ENCODE results near the gene SGCA. TPM values are rescaled to one million over a fixed set of nuclear protein-coding genes. Genes with fewer than 3 reads are reported as not detected.

The SGCA gene
- polyA plus RNA-seq, 4 donors, result 0.96 to 6.2 (median 5.0) TPM; not detected in 1

- Histone ChIP-seq H3K27ac (ENCODE audit: low read depth in 1 of 3, low read length in 2 of 3) (peak overlapping the region in 1 of 3 donors; percentile 55), H3K9me3 (ENCODE audit: control insufficient read depth in 2 of 2, insufficient read depth in 1 of 2, low read depth in 1 of 2, low read length in 1 of 2) (no peaks in the 10 kb centered on the region)
Observed at GRCh38 chr17:50207315-50207714, 41.5 kb downstream of the SGCA start.

DNA sequence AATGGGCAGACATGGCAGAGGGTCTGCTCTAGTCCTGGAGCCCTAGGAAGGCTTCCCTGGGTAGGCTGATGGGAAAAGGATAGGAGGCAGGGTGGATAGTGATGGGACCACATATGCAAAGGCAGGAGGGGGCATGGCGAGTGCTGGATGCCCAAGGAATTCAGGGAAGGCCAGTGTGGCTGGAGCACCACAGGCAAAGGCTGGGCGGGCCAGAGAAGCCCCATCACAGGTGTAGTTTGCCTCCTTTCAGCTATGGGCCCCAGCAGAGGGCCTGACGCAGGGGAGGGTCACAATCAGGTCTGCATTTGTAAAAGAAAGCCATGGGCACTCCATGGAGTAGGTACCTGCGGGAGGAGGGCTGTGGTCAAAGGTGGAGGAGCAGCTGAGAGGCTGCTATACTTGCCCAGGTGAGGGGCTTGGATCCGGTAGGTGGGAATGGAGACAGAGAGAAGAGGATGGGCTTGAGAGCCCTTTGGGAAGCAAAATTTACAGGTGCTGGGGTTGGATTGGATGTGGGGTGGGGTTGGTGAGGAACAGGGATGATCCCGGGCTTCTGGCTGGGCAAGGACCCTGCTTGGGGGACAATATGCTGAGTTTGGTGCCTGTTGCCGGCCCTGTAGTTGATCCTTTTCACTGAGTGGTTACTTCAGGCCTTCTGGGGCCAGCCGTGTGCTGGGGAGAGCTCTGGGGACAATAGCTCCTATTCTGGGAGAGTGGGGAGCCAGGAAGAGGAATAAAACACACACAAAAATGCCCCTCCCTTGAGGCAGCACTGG is 42.2 kb downstream of the SGCA start:
- H3K27ac ChIP-seq (ENCODE audit: low read depth in 1 of 3, low read length in 2 of 3), result no peak overlapping the region
- H3K36me3 ChIP-seq (ENCODE audit: control insufficient read depth in 3 of 3, insufficient read depth in 2 of 3, low read depth in 1 of 3, low read length in 3 of 3), result no peaks in the 10 kb centered on the region

More at GRCh38 chr17:50207315-50207714, 41.5 kb downstream of the SGCA start:
- Histone ChIP-seq H3K4me1 (ENCODE audit: control insufficient read depth in 3 of 3, insufficient read depth in 2 of 3, low read depth in 1 of 3, low read length in 2 of 3) (peaks cover 0 to 40% (median 6%) of the 10 kb centered on the region in 3 donors), H3K27me3 (ENCODE audit: control insufficient read depth in 3 of 3, insufficient read depth in 3 of 3, low read length in 3 of 3) (peaks cover 0 to 56% (median 10%) of the 10 kb centered on the region in 3 donors), H3K4me3 (ENCODE audit: low read depth in 1 of 3, low read length in 3 of 3) (no peak overlapping the region), H3K36me3 (ENCODE audit: control insufficient read depth in 3 of 3, insufficient read depth in 2 of 3, low read depth in 1 of 3, low read length in 3 of 3) (no peaks in the 10 kb centered on the region)
- DNase-seq (no peak), FAIRE-seq (no peak)
- WGBS, 3 donors, result 50 to 62% (median 53%) methylated on average over 5 of the region's 5 CpGs

DNA sequence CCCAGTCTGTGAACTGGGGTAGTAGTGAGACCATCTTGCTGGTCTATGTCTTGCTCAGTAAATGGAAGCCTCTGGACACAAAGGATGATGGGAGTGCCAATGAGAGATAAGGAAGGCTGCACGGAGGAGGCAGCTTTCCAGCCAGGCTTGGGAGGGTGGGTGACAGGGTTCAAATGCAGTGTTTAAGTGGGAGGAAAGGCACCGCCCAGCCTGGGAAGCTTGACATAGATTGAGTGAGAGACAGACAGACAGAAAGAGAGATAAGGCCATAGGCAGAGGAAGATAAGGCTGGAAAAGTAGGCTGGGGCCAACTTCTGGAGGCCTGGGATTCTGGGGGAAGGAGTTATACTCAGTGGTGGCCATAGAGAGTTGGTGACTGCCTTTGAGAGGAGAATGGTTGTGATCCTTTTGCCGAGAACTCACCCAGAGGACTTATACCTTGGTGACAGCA is 42.8 kb downstream of the SGCA start:
- DNase-seq (no peak), FAIRE-seq (no peak)
- no peaks in the 10 kb centered on the region for H3K36me3 ChIP-seq (ENCODE audit: control insufficient read depth in 3 of 3, insufficient read depth in 2 of 3, low read depth in 1 of 3, low read length in 3 of 3)
- H3K4me1 ChIP-seq (ENCODE audit: control insufficient read depth in 3 of 3, insufficient read depth in 2 of 3, low read depth in 1 of 3, low read length in 2 of 3), result peaks cover 0 to 40% (median 6%) of the 10 kb centered on the region in 3 donors
- no peaks in the 10 kb centered on the region for H3K9me3 ChIP-seq (ENCODE audit: control insufficient read depth in 2 of 2, insufficient read depth in 1 of 2, low read depth in 1 of 2, low read length in 1 of 2)
- H3K27me3 ChIP-seq (ENCODE audit: control insufficient read depth in 3 of 3, insufficient read depth in 3 of 3, low read length in 3 of 3), result peaks cover 0 to 44% (median 4%) of the 10 kb centered on the region in 3 donors
- no peak overlapping the region for H3K4me3 ChIP-seq (ENCODE audit: low read depth in 1 of 3, low read length in 3 of 3)
- WGBS, 3 donors, result 39 to 64% (median 59%) methylated on average over 3 of the region's 3 CpGs
- peak overlapping the region in 2 of 3 donors; percentile 8 to 68 for H3K27ac ChIP-seq (ENCODE audit: low read depth in 1 of 3, low read length in 2 of 3)

More for the DNA sequence above, 42.2 kb downstream of the SGCA start:
- no peak for DNase-seq
- H3K4me1 ChIP-seq (ENCODE audit: control insufficient read depth in 3 of 3, insufficient read depth in 2 of 3, low read depth in 1 of 3, low read length in 2 of 3), result peaks cover 0 to 40% (median 6%) of the 10 kb centered on the region in 3 donors
- no peak for FAIRE-seq
- peaks cover 0 to 49% (median 4%) of the 10 kb centered on the region in 3 donors for H3K27me3 ChIP-seq (ENCODE audit: control insufficient read depth in 3 of 3, insufficient read depth in 3 of 3, low read length in 3 of 3)
- H3K9me3 ChIP-seq (ENCODE audit: control insufficient read depth in 2 of 2, insufficient read depth in 1 of 2, low read depth in 1 of 2, low read length in 1 of 2), result no peaks in the 10 kb centered on the region
- WGBS, 3 donors, result 80 to 86% (median 83%) methylated on average over 8 of the region's 8 CpGs
- H3K4me3 ChIP-seq (ENCODE audit: low read depth in 1 of 3, low read length in 3 of 3), result no peak overlapping the region

- no peaks in the 10 kb centered on the region for H3K9me3 ChIP-seq (ENCODE audit: control insufficient read depth in 2 of 2, insufficient read depth in 1 of 2, low read depth in 1 of 2, low read length in 1 of 2)
- peaks cover 0 to 39% (median 4%) of the 10 kb centered on the region in 3 donors for H3K27me3 ChIP-seq (ENCODE audit: control insufficient read depth in 3 of 3, insufficient read depth in 3 of 3, low read length in 3 of 3)
- peaks cover 0 to 40% (median 6%) of the 10 kb centered on the region in 3 donors for H3K4me1 ChIP-seq (ENCODE audit: control insufficient read depth in 3 of 3, insufficient read depth in 2 of 3, low read depth in 1 of 3, low read length in 2 of 3)
- FAIRE-seq (no peak), DNase-seq (no peak)
- WGBS, 3 donors, result 74 to 83% (median 78%) methylated on average over 6 of the region's 6 CpGs
- H3K27ac ChIP-seq (ENCODE audit: low read depth in 1 of 3, low read length in 2 of 3), result peak overlapping the region in 2 of 3 donors; percentile 57 to 68
- H3K4me3 ChIP-seq (ENCODE audit: low read depth in 1 of 3, low read length in 3 of 3), result no peak overlapping the region
- no peaks in the 10 kb centered on the region for H3K36me3 ChIP-seq (ENCODE audit: control insufficient read depth in 3 of 3, insufficient read depth in 2 of 3, low read depth in 1 of 3, low read length in 3 of 3)
Observed at GRCh38 chr17:50209133-50209471, 43.3 kb downstream of the SGCA start.

DNA sequence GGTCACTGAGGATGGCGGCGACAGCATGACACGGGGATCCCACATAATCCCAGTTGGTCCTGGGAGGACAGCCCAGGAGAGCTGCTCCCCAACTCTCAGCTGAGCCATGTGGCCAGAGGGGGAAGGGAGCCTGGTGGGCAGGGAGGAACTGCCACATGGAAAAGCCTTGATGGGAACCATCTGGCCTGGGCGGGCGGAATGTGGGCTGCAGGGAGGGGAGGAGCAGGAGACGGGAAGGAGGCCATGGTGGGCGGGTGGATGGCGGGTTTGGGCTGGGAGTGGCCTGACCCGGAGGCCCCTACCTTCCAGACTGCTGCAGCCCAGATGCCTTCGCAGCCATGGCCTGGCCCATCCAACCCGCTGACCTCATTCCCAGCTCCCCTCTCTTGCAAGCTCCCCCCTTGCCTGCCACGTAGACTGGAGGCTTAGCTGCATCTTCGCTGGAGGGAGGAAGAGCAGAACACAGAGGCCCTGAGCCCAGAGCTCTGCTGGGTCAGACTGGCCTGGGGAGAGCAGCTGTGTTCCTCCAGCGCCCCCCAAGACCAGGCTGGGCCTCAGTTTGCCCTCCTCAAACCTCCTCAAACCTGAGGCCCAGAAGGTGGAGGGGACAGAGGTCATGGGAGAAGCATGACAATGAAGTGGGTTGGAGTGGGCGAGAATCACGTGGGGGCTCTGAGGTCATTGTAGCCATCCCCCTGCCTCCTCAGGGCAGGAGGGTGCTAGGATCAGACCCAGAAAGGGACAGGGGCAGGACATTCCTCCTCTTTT is 43.9 kb downstream of the SGCA start:
- peak overlapping the region in 2 of 3 donors; percentile 93 to 94 for H3K27ac ChIP-seq (ENCODE audit: low read depth in 1 of 3, low read length in 2 of 3)
- no peaks in the 10 kb centered on the region for H3K36me3 ChIP-seq (ENCODE audit: control insufficient read depth in 3 of 3, insufficient read depth in 2 of 3, low read depth in 1 of 3, low read length in 3 of 3)
- H3K4me1 ChIP-seq (ENCODE audit: control insufficient read depth in 3 of 3, insufficient read depth in 2 of 3, low read depth in 1 of 3, low read length in 2 of 3), result peaks cover 0 to 40% (median 6%) of the 10 kb centered on the region in 3 donors
- no peaks in the 10 kb centered on the region for H3K9me3 ChIP-seq (ENCODE audit: control insufficient read depth in 2 of 2, insufficient read depth in 1 of 2, low read depth in 1 of 2, low read length in 1 of 2)
- H3K27me3 ChIP-seq (ENCODE audit: control insufficient read depth in 3 of 3, insufficient read depth in 3 of 3, low read length in 3 of 3), result peaks cover 0 to 34% (median 4%) of the 10 kb centered on the region in 3 donors
- no peak overlapping the region for H3K4me3 ChIP-seq (ENCODE audit: low read depth in 1 of 3, low read length in 3 of 3)
- FAIRE-seq (no peak), DNase-seq (peak in 1 of 2 donors; percentile 63)
- WGBS, 3 donors, result 47 to 63% (median 55%) methylated on average over 9 to 16 of the region's 16 CpGs

DNA sequence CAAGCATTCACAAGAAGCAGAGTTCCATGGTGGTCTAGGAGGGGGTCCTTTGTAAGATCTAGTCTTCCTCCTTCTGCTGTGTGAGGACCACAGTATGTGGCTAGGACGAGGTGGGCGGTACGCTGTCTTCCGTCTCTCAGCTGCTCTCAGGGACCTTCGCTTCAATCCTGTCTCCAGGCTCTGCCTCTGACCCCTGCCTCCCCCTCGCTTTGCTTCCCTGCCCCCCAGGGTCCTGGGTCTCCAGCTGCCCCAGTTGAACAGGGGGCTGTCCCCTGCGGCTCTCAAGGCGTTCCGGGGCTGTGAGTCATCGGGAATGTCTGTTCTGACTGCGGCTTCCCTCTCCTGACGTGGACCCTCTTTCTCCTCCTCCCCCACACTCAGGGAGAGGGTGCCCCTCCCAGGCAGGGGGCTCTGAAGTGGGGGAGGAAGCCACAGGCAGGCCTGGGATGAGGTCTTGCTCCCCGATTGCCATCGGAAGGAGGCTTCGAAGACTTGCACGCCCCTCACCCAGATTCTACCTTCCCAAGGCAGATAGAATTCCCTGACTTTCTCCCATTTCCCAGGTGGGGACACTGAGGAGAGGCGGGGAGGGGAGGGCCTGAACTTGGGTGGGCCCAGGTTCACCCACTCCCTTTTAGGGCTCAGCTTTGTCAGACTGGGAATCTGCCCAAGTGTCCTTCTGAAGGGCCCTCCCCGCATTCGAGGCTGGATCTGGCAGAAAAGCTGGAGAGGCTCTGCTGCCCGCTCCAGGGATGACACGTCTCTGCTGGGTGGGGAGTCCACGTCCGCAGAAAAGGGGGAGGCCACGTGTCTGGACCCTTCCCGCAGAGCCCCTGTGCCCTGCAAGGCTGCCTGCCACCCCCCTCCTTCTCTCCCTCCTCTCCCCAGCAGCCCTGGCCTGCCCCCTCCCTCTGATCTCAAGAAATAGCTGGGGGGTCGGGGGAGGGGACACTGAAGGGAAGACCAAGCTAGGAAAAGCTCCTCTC is 44.7 kb downstream of the SGCA start:
- 34 to 37% (median 35%) methylated on average over 21 to 26 of the region's 26 CpGs for WGBS, 3 donors
- H3K36me3 ChIP-seq (ENCODE audit: control insufficient read depth in 3 of 3, insufficient read depth in 2 of 3, low read depth in 1 of 3, low read length in 3 of 3), result no peaks in the 10 kb centered on the region
- H3K4me1 ChIP-seq (ENCODE audit: control insufficient read depth in 3 of 3, insufficient read depth in 2 of 3, low read depth in 1 of 3, low read length in 2 of 3), result peaks cover 0 to 40% (median 6%) of the 10 kb centered on the region in 3 donors
- no peak for FAIRE-seq
- H3K9me3 ChIP-seq (ENCODE audit: control insufficient read depth in 2 of 2, insufficient read depth in 1 of 2, low read depth in 1 of 2, low read length in 1 of 2), result no peaks in the 10 kb centered on the region
- no peak overlapping the region for H3K4me3 ChIP-seq (ENCODE audit: low read depth in 1 of 3, low read length in 3 of 3)
- peak overlapping the region in 2 of 3 donors; percentile 93 to 94 for H3K27ac ChIP-seq (ENCODE audit: low read depth in 1 of 3, low read length in 2 of 3)
- DNase-seq, result peak in 1 of 2 donors; percentile 59
- peaks cover 0 to 25% (median 4%) of the 10 kb centered on the region in 3 donors for H3K27me3 ChIP-seq (ENCODE audit: control insufficient read depth in 3 of 3, insufficient read depth in 3 of 3, low read length in 3 of 3)

- FAIRE-seq (no peak), DNase-seq (no peak)
- WGBS, 3 donors, result 62 to 74% (median 74%) methylated on average over 9 of the region's 9 CpGs
- Histone ChIP-seq H3K9me3 (ENCODE audit: control insufficient read depth in 2 of 2, insufficient read depth in 1 of 2, low read depth in 1 of 2, low read length in 1 of 2) (no peaks in the 10 kb centered on the region), H3K27me3 (ENCODE audit: control insufficient read depth in 3 of 3, insufficient read depth in 3 of 3, low read length in 3 of 3) (peaks cover 0 to 21% (median 4%) of the 10 kb centered on the region in 3 donors), H3K27ac (ENCODE audit: low read depth in 1 of 3, low read length in 2 of 3) (peak overlapping the region in 2 of 3 donors; percentile 93 to 94), H3K4me1 (ENCODE audit: control insufficient read depth in 3 of 3, insufficient read depth in 2 of 3, low read depth in 1 of 3, low read length in 2 of 3) (peaks cover 0 to 34% (median 6%) of the 10 kb centered on the region in 3 donors), H3K4me3 (ENCODE audit: low read depth in 1 of 3, low read length in 3 of 3) (no peak overlapping the region), H3K36me3 (ENCODE audit: control insufficient read depth in 3 of 3, insufficient read depth in 2 of 3, low read depth in 1 of 3, low read length in 3 of 3) (no peaks in the 10 kb centered on the region)
Observed at GRCh38 chr17:50211249-50212120, 45.7 kb downstream of the SGCA start.

Data from small intestine (tissue), 7 donors.